Endothelial cell of umbilical vein (primary cell): ENCODE data around the gene TSG101.

Experiments used
- CTCF ChIP-seq, 2 donors: IDR thresholded peaks; 1 replicate in 1 of 2; 2 replicates in 1 of 2; pipeline ENCODE4 v1.5.1; 2011; ENCODE audit warnings: low read length in 2 of 2, mild to moderate bottlenecking in 2 of 2, moderate library complexity in 2 of 2, control low read depth in 1 of 2, inconsistent platforms in 1 of 2, low read depth in 1 of 2; ENCODE audit not compliant: insufficient read depth in 1 of 2; ENCODE audit errors: extremely low read depth in 1 of 2
- EZH2 ChIP-seq: IDR thresholded peaks from 2 replicates; pipeline ENCODE4 v1.6.1; 2012; ENCODE audit warnings: borderline replicate concordance, low read depth, mild to moderate bottlenecking, moderate library complexity, low read length, inconsistent platforms; ENCODE audit not compliant: severe bottlenecking
- GATA2 ChIP-seq: IDR thresholded peaks from 2 replicates; pipeline ENCODE4 v1.7.0; 2011; ENCODE audit warnings: low read depth, mild to moderate bottlenecking, moderate library complexity, mixed read lengths, low read length; ENCODE audit not compliant: insufficient read length, insufficient read depth
- JUN ChIP-seq: IDR thresholded peaks from 2 replicates; pipeline ENCODE4 v1.6.1; 2011; ENCODE audit warnings: borderline replicate concordance, low read depth; ENCODE audit not compliant: insufficient read length, insufficient read depth
- MAX ChIP-seq: IDR thresholded peaks from 2 replicates; pipeline ENCODE4 v1.6.1; 2011; ENCODE audit not compliant: insufficient read depth, insufficient read length
- MYC ChIP-seq: IDR thresholded peaks from one replicate; pipeline ENCODE4 v1.6.1; 2011; ENCODE audit warnings: mild to moderate bottlenecking, low read depth, low read length
- POLR2A ChIP-seq: IDR thresholded peaks from 2 replicates; pipeline ENCODE4 v1.6.1; 2012; ENCODE audit warnings: low read depth, mild to moderate bottlenecking, control low read depth, low read length
- POLR2AphosphoS5 ChIP-seq: IDR thresholded peaks from 2 replicates; pipeline ENCODE4 v1.6.1; 2012; ENCODE audit warnings: low read depth, mild to moderate bottlenecking, control low read depth, low read length, moderate library complexity; ENCODE audit not compliant: insufficient read depth

GRCh38 chr11:18502352-18502751, 24.4 kb downstream of the TSG101 start:
- TF ChIP-seq POLR2A (no peak), EZH2 (no peak), CTCF (IDR thresholded peaks at IDR 0.05; ENCODE audit: extremely low read depth in 1 of 2, insufficient read depth in 1 of 2, low read depth in 1 of 2, low read length in 2 of 2) (no peak), GATA2 (no peak), POLR2AphosphoS5 (no peak), MAX (no peak), JUN (no peak), MYC (no peak)
